NCI-H82 (cell line): Measurements from ENCODE around the gene NBAS.
A peak's percentile ranks its signal among the peaks of the same experiment; 100 is the strongest.
"Not testable (repeated sequence)": the region's sequence is repeated elsewhere in the genome, so short reads cannot be mapped to it uniquely, and the experiment has no call there.

ENCODE experiments used
- DNase-seq: peaks from one replicate; lab custom pipeline; 2025; lab: John Stamatoyannopoulos, UW

The NBAS gene

DNA sequence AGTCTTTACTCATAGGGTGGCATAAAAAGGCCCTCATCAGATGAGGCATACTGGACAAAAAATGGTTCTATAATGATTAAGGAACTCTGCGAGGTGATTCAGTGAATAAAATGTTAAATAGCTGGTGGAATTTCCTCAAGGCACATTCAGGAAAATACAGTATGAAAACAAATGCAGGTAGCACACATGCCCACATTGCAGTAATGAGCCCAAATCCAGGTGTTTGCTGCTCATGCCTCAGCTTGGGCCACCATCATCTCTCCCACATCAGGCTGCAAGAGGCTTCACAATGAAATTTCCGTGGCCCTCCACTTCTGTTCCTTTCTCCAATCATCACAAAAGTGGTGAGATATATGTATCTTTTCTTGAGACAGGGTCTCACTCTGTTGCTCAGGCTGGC is 298.3 kb downstream of the NBAS start:
- DNase-seq = no peak

DNA sequence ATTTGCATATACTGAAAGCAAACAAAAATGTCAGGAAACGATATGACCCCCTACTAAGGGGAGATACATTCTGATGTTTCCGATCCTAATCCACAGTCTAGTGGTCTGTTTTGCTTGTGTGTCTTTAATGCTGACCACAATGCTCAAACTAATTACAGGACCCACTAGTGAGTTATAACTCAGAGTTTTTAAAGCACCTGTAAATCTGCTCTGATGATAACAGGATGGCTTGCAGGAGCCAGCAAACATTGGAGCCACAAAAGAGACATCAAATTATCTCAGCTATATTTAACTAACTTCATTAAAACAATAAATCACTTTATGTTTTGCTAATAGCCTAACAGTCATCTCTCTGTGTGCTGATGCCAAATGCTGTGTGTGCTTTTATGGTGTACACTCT is 300.3 kb downstream of the NBAS start:
- no peak for DNase-seq

DNA sequence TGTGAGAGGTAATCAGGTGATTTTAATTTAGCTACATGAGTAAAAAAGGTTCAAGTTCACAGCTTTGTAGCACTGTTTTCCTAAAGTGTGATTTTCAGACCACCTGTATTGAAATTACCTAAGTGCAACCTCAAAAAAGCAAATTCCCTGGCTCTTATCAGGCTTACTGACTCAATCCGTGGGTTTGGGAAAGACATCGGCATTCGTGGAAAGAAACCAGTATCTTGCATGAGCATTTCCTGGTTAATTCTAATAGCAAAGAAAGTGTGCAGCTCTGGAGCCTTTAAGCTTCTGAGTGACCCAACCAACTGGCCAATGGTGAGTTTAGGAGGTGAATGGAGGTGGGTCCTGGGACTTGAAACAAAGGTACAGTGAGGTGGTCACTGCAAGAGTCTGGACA is 300.9 kb downstream of the NBAS start:
- no peak for DNase-seq

DNA sequence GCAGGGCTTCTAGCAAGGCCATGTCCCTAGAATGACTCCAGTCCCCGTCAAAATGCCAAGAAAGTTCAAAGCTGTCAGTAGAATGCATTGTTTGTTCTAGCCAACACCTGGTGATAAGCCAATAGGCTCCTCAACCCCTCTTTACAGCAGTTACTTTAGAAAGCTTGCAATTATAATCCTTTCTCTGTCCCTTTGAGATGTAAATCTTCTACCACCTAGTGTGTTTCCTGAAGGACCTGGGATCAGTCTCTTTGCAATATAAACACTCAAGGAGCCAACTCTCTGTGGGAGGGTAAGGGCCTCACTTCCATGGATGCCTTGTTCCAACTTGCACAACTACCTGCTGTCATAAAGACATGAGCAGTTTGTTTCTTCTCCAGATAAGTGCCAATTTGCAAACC is 301.8 kb downstream of the NBAS start:
- no peak for DNase-seq

DNA sequence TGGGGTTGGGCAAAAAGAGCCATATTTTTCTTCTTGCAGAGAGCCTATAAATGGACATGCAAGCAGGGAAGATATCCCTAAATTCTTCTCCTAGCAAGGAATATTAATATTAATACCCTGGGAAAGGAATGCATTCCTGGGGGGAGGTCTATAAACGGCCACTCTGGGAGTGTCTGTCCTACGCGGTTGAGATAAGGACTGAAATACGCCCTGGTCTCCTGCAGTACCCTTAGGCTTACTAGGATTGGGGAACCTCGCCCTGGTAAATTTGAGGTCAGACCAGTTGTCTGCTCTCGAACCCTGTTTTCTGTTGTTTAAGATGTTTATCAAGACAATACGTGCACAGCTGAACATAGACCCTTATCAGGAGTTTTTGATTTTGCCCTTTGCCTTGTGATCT is 302.7 kb downstream of the NBAS start:
- DNase-seq = not testable (repeated sequence)

DNA sequence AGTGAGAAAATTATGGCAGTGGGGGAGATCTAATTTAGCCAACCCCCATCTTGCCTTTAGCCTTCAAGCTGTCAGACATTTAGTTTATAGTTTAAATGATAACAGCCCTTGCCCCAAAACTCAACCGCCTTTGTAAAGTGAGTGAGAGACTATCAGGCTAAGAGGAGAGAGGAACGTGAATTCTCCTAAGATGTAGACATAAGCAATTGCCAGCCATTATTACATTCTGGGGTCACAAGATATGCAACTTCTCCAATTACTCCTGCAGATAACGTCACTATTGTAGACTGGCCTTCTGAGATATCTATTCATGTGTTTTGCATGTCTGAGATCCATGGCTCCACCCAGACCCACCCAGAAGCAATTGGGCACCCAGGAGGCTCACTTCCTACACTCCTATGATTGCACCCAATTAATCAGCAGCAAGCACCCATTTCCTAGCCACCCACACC is 307.3 kb downstream of the NBAS start:
- no peak for DNase-seq

DNA sequence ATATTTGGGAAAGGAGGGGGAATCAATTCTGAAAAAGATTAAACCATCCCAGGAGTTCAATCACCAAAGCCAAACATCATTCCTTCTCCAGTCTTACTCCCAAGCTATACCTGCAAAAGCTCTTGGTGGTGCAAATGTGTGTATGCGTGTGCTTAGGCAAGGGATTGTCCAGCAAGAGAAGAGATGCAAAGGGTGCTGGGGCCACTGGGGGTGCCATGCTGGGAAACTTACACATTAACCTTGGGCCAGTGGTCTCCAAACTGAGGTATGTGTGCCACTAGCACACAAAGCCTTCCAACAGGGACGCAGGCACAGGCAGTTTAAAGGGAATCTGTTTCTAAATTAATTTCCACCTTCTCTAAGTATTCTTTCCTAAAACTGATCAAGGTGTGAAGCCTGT is 307.9 kb downstream of the NBAS start:
- no peak for DNase-seq

DNA sequence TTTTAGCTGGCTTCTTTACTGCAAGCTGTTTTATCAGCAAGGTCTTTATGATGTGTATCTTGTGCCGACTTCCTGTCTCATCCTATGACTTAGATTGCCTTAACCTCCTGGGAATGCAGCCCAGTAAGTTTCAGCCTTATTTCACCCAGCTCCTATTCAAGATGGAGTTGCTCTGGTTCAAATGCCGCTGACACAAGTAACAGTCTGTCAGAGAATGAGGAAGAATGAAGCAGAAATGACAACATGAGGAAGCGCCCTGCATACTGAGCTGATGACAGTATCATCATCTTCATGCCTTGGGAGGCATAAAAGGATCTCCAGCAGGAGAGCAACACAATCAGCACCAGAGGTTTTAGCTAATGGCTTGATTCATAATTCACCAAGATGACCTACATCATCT is 309.4 kb downstream of the NBAS start:
- no peak for DNase-seq

DNA sequence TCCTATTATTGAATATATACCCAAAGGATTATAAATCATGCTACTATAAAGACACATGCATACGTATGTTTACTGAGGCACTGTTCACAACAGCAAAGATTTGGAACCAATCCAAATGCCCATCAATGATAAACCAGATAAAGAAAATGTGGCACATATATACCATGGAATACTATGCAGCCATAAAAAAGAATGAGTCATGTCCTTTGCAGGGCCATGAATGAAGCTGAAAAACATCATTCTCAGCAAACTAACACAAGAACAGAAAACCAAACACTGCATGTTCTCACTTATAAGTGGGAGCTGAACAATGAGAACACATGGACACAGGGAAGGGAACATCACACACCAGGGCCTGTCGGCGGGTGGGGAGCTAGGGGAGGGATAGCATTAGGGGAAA is 310.2 kb downstream of the NBAS start:
- DNase-seq = not testable (repeated sequence)

DNA sequence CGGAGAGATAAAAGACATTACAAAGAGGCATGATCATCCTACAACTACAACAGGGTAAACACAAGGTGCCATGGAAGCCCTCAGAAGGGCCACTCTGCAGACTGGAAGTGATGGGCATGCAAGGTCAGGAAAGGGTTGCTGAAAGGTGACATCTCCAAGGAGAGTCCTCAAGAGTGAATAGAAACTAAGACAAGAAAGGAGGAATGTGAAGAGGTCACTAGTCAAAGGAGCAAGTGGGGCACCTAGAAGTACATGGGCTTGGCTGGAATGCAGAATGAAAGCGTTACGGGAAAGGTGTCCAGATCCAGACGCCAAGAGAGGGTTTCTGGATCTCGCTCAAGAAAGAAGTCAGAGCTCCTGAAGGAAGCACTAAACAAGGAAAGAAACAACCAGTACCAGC is 314.3 kb downstream of the NBAS start:
- DNase-seq = no peak

DNA sequence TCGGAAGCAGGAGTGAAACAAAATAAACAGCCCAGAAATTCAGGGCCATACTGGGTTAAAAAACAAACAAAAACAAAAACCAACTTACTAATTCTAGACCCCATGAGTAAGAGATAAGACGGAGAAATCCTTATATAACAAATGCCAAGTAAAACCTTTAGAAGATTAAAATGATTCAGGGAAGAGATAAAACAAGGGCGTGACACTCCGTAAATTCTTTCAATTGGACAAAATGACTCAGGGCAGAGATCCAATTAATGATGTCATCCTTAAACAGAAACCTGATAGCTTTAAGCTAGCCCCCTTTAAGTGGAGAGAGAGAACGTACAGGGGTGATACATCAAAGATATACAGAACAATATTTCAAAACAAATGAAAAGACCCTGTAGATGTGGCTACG is 317.4 kb downstream of the NBAS start:
- DNase-seq = peak; percentile 94

DNA sequence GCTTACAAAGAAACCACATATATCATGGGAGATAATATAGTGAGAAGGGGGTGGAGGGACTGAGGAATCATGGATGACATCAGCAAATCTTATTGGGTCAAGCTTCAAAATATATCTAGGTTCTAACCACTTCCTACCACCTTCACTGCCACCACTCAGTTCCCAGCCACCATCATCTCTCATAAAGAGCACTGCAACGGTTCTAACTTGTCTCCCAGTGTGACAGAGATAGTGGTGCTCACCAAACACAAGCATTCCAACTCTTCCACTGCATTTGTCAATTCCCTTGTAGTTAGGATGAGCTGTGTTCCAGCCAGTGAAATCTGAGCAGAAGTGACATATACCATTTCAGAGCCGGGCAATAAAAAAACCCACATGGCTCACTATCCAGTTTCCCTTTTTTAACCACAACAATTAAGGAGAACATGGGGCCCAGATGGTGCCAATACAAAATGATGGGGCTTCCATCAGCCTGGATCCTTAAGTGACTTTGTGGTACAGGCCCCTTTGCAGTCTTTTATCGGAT is 318.1 kb downstream of the NBAS start:
- peak; percentile 96 for DNase-seq

DNA sequence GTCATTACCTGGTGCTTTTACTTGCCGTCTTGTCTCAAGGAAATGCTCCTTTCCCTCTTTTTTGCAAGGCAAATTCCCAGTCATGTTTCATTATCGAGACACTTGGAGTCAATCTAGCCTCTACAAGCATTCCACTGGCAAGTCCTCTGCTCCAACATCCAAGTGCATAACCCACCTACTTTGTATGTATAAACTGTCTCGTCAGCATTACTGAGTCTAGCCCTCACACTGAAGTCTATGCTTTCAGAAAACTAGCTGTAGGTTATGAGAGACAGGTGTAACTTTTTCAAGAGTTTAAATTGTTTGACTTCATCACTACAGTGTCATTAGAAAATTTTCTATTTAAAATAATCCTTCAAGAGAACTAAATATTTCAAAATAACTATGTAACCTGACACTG is 319.2 kb downstream of the NBAS start:
- DNase-seq = no peak

DNA sequence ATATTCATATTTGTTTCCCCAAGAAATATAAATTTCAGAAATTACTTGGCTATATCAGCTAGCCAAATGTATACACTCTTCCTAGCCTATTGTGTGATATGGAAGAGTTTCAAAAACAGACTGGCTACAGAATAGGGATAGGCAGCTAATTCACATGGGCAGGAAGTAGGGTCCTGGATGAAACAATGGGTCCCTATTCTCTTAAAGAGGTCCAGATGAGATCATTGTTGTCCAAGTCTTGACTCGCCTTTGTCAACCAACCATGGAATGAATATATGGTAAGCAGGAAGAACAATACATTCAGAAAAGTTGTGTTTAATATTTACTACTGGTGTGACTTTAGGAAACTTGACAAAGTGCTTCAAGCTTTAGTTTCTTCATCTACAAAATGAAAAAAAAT is 319.9 kb downstream of the NBAS start:
- no peak for DNase-seq

DNA sequence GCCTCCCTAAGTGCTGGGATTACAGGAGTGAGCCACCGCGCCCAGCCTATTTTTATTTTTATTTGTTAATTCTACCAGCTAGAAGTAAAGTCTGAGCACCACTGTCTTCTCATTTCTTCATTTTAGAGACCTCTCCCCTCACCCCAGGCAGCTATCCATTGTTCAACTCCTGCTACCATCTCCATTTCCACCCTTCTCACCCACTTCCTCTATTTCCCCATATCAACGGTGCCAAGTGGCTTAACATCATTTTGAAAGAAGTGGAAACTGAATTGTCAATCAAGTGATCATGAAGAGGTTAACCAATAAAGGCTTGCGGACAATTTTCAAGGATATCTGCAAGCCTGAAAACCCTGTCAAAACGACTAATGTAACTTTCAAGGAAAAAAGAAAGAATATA is 323.1 kb downstream of the NBAS start:
- no peak for DNase-seq

DNA sequence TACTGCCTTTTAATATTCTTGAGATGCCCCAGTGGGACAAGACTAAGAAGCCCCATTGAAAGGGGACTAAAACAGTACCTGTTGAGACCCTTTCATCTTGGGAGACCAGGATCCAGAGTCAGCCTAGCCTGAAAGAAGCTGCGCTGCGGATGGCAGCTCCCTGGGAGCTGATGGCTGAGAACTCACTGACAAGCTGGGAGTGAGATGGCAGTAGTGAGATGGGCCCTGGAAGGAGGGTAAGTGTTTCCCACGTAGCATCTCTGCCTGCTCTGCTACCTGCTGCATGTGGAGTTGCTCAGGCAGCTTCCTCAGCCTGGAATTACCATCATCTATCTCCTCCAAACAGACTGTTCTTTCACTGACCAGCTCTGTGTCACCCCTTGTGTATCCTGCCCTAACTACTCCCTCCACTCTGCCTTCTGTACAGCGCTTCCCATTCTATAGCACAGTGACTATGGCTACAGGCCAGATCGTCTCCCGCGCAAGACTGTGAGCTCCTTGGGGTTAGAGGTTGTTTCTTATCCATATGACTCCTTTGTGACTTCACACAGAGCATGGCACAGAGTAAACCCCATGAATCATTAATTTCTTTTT is 330.4 kb downstream of the NBAS start:
- no peak for DNase-seq

DNA sequence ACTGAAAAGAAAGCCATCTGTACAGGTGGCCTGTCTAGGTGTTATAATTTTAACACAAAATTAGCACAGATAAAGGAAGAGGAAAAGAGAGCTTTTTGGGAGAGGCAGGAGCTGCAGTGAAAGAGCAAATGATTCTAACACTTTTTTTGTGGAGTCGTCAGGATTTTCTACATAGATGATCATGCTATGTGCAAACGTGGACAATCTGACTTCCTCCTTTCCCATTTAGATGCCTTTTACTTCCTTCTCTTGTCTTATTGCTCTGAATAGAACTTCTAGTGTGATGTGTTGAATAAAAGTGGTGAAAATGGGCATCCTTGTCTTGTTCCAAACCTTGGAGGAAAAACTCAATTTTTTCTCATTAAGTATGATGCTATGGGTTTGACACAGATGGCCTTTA is 334.5 kb downstream of the NBAS start:
- no peak for DNase-seq

DNA sequence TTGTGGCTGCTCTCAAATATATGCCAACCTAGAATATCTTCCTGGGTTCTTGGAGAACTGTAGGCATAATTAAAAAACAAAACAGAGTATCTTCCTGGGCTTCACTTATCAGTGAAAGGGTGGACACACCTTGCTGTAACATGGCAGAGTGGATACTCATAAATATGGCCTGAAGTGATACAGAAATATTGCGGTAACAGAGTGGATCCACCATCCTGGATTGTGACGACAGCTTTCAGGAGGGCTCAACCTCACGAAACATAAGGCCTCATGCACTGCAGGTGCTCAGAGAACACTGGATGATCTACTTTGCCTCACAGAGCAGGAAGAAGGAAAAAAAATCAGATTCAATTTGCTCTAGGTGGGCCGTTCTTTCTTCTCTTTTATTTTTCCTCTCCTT is 336.0 kb downstream of the NBAS start:
- no peak for DNase-seq

DNA sequence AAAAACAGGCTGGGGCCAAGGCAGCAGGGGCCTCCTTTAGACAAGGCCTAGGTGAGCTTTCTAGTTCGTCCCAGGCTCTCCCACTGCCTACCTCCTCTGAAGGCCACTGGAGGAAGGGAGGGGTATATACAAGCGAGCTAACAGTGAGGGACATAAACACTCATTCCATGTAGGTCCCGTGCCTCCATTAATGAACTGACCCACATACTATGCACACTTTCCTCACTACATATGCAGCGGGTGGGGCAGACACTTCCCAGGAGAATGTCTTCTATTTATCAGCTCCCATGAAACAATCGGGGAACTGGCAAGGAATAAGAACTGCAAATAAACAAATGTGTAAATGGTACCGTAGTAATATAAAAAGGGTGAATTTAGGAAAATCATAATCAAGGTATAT is 336.5 kb downstream of the NBAS start:
- DNase-seq = no peak

DNA sequence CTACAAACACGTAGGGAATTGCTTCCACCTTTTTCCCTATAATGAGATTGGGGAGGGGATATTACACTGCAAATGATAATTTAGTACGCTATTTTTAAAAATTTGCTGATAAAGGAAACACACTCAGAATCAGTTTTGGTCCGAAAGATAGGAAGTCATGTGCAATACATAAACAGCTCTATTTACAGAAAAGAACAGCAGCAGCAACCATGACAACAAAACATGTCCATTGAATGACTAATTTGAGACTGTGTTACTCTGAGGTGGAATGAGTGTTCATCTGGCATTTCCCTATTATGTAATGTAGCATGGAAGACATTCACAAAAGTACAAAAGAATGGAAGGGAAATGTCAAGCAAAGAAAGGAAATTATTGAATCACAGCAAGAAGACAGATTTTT is 337.2 kb downstream of the NBAS start:
- no peak for DNase-seq

DNA sequence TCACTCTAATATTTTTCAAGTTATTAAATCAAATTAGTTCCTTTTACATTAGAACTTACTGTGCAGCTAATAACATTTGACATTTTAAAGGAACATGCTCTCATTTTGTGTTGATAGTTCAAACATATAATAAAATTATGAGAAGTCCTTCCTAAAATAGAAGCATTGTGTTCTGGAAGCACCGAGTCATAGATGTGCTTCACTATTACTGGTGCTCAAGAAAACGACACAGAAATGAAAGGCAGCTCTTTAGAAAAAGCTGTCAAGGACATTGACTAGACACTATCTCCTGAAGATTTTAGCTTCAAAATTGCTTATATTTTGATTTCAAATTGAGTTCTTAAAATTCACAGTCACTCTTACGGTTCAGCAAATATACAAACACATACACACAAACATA is 338.3 kb downstream of the NBAS start:
- DNase-seq = no peak

DNA sequence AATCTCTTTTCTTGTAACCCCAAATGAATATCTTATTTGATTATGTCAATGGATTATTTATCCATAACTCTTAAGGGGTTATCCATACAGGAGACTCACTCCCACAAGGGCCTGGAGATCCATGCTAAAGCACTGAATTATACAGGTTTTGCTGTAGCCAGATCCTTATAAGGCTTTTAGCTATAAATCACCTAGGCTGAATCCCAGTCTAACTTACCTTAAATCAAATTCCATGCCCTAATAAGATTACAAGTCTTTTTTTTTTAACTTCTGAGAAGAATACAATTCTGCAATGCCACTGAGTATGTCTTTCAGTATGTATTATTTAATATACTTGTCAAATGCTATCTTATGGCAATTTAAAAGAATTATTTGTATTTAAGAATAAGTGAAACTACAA is 340.5 kb downstream of the NBAS start:
- peak; percentile 74 for DNase-seq

DNA sequence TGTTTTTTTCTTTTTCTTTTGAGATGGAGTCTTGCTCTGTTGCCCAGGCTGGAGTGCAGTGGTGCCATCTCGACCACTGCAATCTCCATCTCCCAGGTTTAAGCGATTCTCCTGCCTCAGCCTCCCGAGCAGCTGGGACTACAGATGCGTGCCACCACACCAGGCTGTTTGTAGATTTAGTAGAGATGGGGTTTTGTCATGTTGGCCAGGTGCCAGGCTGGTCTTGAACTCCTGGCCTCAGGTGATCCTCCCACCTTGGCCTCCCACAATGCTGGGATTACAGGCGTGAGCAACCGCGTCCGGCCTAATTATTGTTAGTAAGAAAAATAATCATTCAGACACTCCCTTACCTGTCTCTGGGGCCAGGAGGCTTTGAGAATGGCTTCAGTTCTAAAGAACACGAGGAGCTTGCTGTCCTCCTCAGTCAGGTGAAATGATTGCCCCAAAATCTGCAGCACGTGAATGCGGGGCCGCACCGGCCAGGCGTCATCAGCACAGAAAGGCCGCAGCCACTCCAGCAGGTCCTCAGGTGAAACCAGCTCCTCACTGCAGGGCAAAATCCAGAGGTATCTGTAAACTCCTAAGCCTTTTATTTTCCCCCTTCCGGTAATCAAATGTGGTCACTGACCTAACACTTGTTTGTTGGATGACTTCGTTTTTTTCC is 342.6 kb downstream of the NBAS start:
- peak; percentile 27 for DNase-seq

DNA sequence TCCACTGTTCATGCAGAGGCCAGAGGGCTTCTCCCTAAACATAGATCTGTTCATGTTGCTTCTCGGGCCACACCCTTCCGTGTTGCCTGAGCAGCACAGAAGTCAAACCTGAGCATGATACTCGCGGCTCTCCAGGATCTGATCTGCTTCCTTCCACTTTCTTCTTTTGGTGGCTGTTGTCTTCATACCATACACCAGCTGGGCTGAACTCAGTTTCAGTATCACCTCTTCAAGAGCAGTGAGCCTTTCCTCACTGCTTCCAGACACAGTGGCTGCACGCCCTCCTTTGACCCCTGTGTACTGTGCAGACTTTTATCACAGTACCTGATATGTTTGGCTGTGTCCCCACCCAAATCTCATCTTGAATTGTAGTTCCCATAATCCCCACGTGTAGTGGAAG is 348.9 kb downstream of the NBAS start:
- no peak for DNase-seq
